BE2C (cell line): Measurements from ENCODE around the gene ZNF469.

Experiments
- DNase-seq: peaks from one replicate; pipeline ENCODE4 v3.0.0-alpha.2; 2020
- H3K27me3 ChIP-seq: fragments of 250-450 bp; sonication (Bioruptor Pico); 2 replicates; pipeline ENCODE4 v1.5.1; 2020; ENCODE audit warnings: mild to moderate bottlenecking
- H3K36me3 ChIP-seq: fragments of 250-450 bp; sonication (Bioruptor Pico); 2 replicates; pipeline ENCODE4 v1.5.1; 2020; ENCODE audit warnings: mild to moderate bottlenecking
- H3K4me1 ChIP-seq: fragments of 250-450 bp; sonication (Bioruptor Pico); 2 replicates; pipeline ENCODE4 v1.5.1; 2020
- H3K4me3 ChIP-seq: 2 replicates; pipeline ENCODE4 v1.5.1; 2011; ENCODE audit warnings: low read depth, low read length
- H3K9me3 ChIP-seq: fragments of 250-450 bp; sonication (Bioruptor Pico); 2 replicates; pipeline ENCODE4 v1.5.1; 2020
- CTCF ChIP-seq: IDR thresholded peaks from 2 replicates; pipeline ENCODE4 v1.5.1; 2012; ENCODE audit warnings: mild to moderate bottlenecking, low read depth, low read length

Gene ZNF469

DNA sequence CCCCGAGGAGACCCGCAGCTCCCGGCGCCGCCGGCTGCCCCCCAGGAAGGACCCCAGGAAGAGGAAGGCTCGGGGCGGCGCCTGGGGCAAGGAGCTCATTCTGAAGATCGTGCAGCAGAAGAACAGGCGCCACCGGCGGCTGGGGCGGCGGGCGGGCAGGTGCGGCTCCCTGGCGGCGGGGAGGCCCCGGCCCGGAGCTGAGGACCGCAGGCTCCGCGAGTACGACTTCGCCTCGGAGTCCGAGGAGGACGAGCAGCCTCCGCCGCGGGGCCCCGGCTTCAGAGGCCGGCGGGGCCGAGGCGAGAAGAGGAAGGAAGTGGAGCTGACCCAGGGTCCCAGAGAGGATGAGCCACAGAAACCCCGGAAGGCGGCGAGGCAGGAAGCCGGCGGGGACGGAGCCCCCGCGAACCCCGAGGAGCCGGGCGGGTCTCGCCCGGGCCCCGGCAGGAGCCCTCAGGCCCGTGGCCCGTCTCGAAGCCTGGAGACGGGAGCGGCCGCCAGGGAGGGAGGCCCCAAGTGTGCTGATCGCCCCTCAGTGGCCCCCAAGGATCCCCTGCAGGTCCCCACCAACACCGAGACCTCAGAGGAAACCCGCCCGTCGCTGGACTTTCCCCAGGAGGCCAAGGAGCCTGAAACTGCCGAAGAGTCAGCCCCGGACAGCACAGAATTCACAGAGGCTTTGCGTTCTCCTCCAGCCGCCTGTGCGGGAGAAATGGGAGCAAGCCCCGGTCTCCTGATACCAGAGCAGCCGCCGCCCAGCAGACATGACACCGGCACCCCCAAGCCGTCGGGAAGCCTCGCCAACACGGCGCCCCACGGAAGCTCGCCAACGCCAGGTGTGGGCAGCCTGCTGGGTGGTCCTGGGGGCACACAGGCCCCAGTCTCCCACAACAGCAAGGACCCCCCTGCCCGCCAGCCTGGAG is 48.0 kb downstream of the ZNF469 start:
- Histone ChIP-seq H3K4me3 (no peak overlapping the region), H3K9me3 (no peaks in the 10 kb centered on the region), H3K36me3 (no peaks in the 10 kb centered on the region), H3K4me1 (no peaks in the 10 kb centered on the region), H3K27me3 (no peaks in the 10 kb centered on the region)
- DNase-seq: no peak
- TF ChIP-seq CTCF: no peak

DNA sequence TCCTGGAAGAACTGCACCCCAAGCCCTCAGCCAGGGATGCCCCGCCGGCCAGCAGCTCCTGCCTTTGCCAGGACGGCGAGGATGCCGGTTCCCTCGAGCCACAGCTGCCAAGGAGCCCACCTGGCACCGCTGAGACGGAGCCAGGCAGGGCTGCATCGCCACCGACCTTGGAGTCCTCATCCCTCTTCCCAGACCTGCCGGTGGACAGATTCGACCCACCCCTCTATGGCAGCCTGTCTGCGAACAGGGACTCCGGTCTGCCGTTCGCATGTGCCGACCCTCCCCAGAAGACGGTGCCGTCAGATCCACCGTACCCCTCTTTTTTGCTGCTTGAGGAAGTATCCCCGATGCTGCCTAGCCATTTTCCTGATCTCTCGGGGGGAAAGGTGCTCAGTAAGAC is 48.9 kb downstream of the ZNF469 start:
- Histone ChIP-seq H3K27me3 (no peaks in the 10 kb centered on the region), H3K9me3 (no peaks in the 10 kb centered on the region), H3K4me1 (no peaks in the 10 kb centered on the region), H3K36me3 (no peaks in the 10 kb centered on the region), H3K4me3 (no peak overlapping the region)
- no peak for TF ChIP-seq CTCF
- DNase-seq: no peak

DNA sequence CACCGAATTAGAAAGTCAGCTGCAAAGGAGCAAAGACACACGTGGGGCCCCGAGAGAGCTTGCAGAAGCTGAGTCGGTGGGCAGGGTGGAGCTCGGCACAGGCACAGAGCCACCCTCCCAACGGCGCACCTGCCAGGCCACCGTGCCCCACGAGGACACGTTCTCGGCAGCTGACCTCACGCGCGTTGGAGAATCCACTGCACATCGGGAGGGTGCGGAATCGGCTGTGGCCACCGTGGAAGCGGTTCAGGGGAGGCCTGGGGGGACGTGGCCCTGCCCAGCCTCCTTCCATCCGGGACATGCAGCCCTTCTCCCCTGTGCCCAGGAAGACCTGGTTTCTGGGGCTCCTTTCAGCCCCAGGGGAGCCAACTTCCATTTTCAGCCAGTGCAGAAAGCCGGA is 49.4 kb downstream of the ZNF469 start:
- H3K4me3 ChIP-seq: no peak overlapping the region
- no peaks in the 10 kb centered on the region for H3K36me3 ChIP-seq
- TF ChIP-seq CTCF: no peak
- H3K4me1 ChIP-seq: no peaks in the 10 kb centered on the region
- no peak for DNase-seq
- no peaks in the 10 kb centered on the region for H3K27me3 ChIP-seq
- H3K9me3 ChIP-seq: no peaks in the 10 kb centered on the region
